ENCODE measurements around the gene RGS9.

DNA sequence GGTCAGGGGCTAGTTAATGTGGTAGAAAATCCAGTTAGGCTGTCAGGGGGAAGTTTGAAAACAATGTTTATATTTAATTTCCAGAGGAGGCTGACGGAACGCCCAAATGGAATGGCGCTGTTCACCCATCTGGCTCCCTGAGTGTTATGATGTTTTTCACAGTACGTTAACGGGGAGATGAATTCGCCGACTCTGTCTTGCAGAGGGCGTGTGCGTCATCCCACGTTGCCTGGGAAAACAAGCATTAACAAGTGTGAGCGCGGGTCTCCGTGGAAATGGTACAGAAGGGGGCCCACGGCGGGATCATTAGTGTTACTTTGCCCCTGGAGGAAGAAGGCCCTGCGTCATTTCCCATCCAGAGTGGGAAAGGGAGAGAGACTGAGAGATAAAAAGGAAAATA is 29.6 kb downstream of the RGS9 start:
- TF ChIP-seq EZH2 (IDR thresholded peaks at IDR 0.05; ENCODE audit: low read length, missing control alignments) (no peak), CTCF (conservative IDR thresholded peaks at IDR 0.05 in 1 of 2, IDR thresholded peaks at IDR 0.05 in 1 of 2; ENCODE audit: low read depth in 1 of 2, low read length in 2 of 2) (no peak)

All from fibroblast of lung (primary cell).